Progenitor cell of endocrine pancreas (in vitro differentiated cells): Measurements from ENCODE around the gene SEMA3G. TPM values are rescaled to one million over a fixed set of nuclear protein-coding genes. Genes with fewer than 3 reads are reported as not detected.
A peak's percentile ranks its signal among the peaks of the same experiment; 100 is the strongest.

Experiments used
- DNase-seq: peaks from one replicate; pipeline ENCODE4 v3.0.0; 2021; ENCODE audit warnings: low spot score; ENCODE audit not compliant: unreplicated experiment
- H3K27ac Mint-ChIP-seq: 2 replicates; pipeline ENCODE4 v1.8.0; 2021; ENCODE audit warnings: mild to moderate bottlenecking, moderate library complexity, mixed read lengths
- H3K27me3 Mint-ChIP-seq: 2 replicates; pipeline ENCODE4 v1.8.0; 2021; ENCODE audit warnings: mixed read lengths
- H3K36me3 Mint-ChIP-seq: 2 replicates; pipeline ENCODE4 v1.8.0; 2022; ENCODE audit warnings: mixed read lengths; ENCODE audit not compliant: insufficient read depth
- H3K4me1 Mint-ChIP-seq: 2 replicates; pipeline ENCODE4 v1.8.0; 2021; ENCODE audit warnings: low read depth, mixed read lengths
- H3K4me3 Mint-ChIP-seq: 2 replicates; pipeline ENCODE4 v1.8.0; 2021; ENCODE audit warnings: low read depth, mild to moderate bottlenecking, moderate library complexity, mixed read lengths
- H3K9me3 Mint-ChIP-seq: 2 replicates; pipeline ENCODE4 v1.8.0; 2021; ENCODE audit warnings: low read depth, mixed read lengths
- total RNA-seq: library from RNA; stranded (reverse); gene quantifications from 2 replicates; pipeline ENCODE4 v1.2.1, GENCODE V29; 2021
- TF ChIP-seq, protein P1 (sequence below): fragments of 200-600 bp; sonication (generic); IDR thresholded peaks from one replicate; pipeline ENCODE4 v1.5.0; 2021; ENCODE audit warnings: antibody characterized with exemption, mild to moderate bottlenecking; ENCODE audit not compliant: unreplicated experiment

SEMA3G gene
- total RNA-seq, 1 donor from 2014 or later = 0.79 TPM

DNA sequence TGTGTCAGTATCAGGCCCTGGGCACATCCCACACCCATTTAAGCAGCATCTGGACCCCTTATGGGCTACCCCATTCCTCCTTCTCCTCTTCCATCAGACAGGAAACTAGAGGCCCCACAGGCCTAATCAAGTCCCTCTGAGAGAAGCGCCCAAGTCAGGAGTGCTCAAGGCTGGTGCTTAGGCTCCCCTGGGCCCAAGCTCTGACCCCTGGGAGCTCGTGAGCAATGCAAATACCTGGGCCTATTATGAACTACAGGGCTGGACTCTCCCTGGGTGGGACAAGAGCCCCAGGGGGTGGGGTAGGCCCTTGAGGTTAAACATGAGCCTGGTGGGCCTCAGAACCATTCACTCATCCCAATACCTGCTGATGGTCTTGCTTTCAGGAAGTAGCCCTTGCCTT is 57.4 kb downstream of the SEMA3G start:
- Mint-ChIP-seq H3K27ac (no peak overlapping the region), H3K4me3 (no peak overlapping the region)
- TF ChIP-seq, protein P1, sequence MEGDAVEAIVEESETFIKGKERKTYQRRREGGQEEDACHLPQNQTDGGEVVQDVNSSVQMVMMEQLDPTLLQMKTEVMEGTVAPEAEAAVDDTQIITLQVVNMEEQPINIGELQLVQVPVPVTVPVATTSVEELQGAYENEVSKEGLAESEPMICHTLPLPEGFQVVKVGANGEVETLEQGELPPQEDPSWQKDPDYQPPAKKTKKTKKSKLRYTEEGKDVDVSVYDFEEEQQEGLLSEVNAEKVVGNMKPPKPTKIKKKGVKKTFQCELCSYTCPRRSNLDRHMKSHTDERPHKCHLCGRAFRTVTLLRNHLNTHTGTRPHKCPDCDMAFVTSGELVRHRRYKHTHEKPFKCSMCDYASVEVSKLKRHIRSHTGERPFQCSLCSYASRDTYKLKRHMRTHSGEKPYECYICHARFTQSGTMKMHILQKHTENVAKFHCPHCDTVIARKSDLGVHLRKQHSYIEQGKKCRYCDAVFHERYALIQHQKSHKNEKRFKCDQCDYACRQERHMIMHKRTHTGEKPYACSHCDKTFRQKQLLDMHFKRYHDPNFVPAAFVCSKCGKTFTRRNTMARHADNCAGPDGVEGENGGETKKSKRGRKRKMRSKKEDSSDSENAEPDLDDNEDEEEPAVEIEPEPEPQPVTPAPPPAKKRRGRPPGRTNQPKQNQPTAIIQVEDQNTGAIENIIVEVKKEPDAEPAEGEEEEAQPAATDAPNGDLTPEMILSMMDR = no peak

GRCh38 chr3:52385157-52385556 is 59.7 kb downstream of the SEMA3G start:
- H3K36me3 Mint-ChIP-seq = peaks cover 1% of the 10 kb centered on the region
- H3K4me1 Mint-ChIP-seq = peaks cover 3% of the 10 kb centered on the region
- DNase-seq = peak; percentile 42
- peaks cover 3% of the 10 kb centered on the region for H3K27me3 Mint-ChIP-seq
- peak overlapping the region; percentile 69 for H3K27ac Mint-ChIP-seq
- H3K9me3 Mint-ChIP-seq = no peaks in the 10 kb centered on the region
- no peak overlapping the region for H3K4me3 Mint-ChIP-seq
- TF ChIP-seq, protein P1 = peak; percentile 70

More for the DNA sequence above, 57.4 kb downstream of the SEMA3G start:
- H3K27me3 Mint-ChIP-seq = no peaks in the 10 kb centered on the region
- no peak for DNase-seq
- H3K9me3 Mint-ChIP-seq = no peaks in the 10 kb centered on the region
- peaks cover 1% of the 10 kb centered on the region for H3K36me3 Mint-ChIP-seq
- H3K4me1 Mint-ChIP-seq = peaks cover 3% of the 10 kb centered on the region

- no peak for DNase-seq
- Mint-ChIP-seq H3K27ac (no peak overlapping the region), H3K4me1 (peaks cover 3% of the 10 kb centered on the region), H3K27me3 (peaks cover 4% of the 10 kb centered on the region), H3K36me3 (peaks cover 1% of the 10 kb centered on the region), H3K4me3 (no peak overlapping the region), H3K9me3 (no peaks in the 10 kb centered on the region)
- TF ChIP-seq, protein P1 = no peak
Measured at GRCh38 chr3:52384019-52384761, 60.7 kb downstream of the SEMA3G start.

DNA sequence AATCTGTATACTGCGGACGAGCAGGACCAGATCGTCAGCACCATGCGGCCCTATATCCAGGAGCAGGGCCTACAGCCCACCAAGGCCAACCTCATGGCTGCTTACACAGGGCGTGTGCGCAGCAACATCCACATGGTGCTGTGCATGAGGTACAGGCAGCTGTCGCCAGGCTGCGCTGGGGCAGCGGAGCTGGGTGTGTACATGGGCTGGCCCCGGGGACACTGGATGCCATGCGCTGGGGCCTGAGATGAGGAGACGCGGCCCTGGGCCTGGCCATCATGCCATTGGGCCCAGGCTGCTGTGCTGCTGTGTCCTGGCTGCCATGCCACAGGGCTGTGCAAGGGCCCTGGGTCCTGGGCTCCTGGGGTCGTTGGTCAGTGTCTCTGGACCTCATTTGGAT is 61.5 kb downstream of the SEMA3G start:
- H3K4me1 Mint-ChIP-seq = peaks cover 3% of the 10 kb centered on the region
- H3K27ac Mint-ChIP-seq = no peak overlapping the region
- TF ChIP-seq, protein P1 = no peak
- no peaks in the 10 kb centered on the region for H3K9me3 Mint-ChIP-seq
- H3K27me3 Mint-ChIP-seq = peaks cover 6% of the 10 kb centered on the region
- H3K36me3 Mint-ChIP-seq = no peaks in the 10 kb centered on the region
- no peak overlapping the region for H3K4me3 Mint-ChIP-seq
- no peak for DNase-seq

Other genes starting within 250 kb of the SEMA3G start
- gene ALAS1, start 246.9 kb downstream of the SEMA3G start, total RNA-seq = 29.5 and 32.2 TPM in 2 replicates
- gene TLR9, start 219.5 kb downstream of the SEMA3G start, total RNA-seq = not detected in 2 replicates
- gene TWF2, start 205.9 kb downstream of the SEMA3G start, total RNA-seq = 27.6 and 31.5 TPM in 2 replicates
- 6.1 and 6.7 TPM in 2 replicates for gene PPM1M, start 199.3 kb downstream of the SEMA3G start, total RNA-seq
- gene WDR82, start 166.5 kb downstream of the SEMA3G start, total RNA-seq = 89.3 and 93.1 TPM in 2 replicates
- 52.5 and 53.6 TPM in 2 replicates for gene GLYCTK, start 157.3 kb downstream of the SEMA3G start, total RNA-seq
- gene DNAH1, start 128.8 kb downstream of the SEMA3G start, total RNA-seq = 11.6 and 14.0 TPM in 2 replicates
- 89.8 and 107 TPM in 2 replicates for gene BAP1, start 35.1 kb downstream of the SEMA3G start, total RNA-seq
- gene PHF7, start 34.4 kb downstream of the SEMA3G start, total RNA-seq = 4.6 and 5.5 TPM in 2 replicates
- 3.3 and 3.6 TPM in 2 replicates for gene TNNC1, start 8.9 kb upstream of the SEMA3G start, total RNA-seq
- gene NISCH, start 10.5 kb upstream of the SEMA3G start, total RNA-seq = 199 and 214 TPM in 2 replicates
- gene STAB1, start 50.2 kb upstream of the SEMA3G start, total RNA-seq = 0.27 and 0.46 TPM in 2 replicates
- gene NT5DC2, start 88.8 kb upstream of the SEMA3G start, total RNA-seq = 269 and 271 TPM in 2 replicates
- 14.2 and 18.9 TPM in 2 replicates for gene UQCC5, start 91.5 kb upstream of the SEMA3G start, total RNA-seq
- gene PBRM1, start 240.8 kb upstream of the SEMA3G start, total RNA-seq = 128 and 131 TPM in 2 replicates
- gene GNL3, start 240.9 kb upstream of the SEMA3G start, total RNA-seq = 85.9 and 94.0 TPM in 2 replicates